Measurements from ENCODE around the gene JCHAIN. TPM values are rescaled to one million over a fixed set of nuclear protein-coding genes. Genes with fewer than 3 reads are reported as not detected.

Gene JCHAIN
- 0.61 and 1.1 TPM in 2 replicates for polyA plus RNA-seq (2011; rRNA removed)
- polyA minus RNA-seq (2011; rRNA and poly(A)+ RNA removed): 0.22 TPM in 1 of 2 replicates, not detected in the other

DNA sequence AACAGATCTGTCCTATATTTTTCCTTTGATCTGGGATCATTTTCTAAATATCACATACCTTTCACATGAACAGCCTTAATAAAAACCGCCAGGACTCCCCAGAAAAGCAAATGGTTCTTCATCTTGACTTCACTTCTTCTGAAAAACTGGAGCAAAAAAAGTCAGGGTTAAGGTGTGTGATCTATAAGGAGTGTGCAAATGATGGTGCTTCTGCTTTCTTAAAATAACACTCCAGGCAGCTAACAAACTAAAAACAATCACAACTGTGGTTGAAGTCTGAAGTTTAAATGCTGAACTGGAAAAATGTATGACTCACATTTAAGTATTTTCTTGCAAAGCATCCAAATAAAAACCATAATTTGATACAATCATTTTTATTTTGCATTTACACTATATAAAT lies at the start of gene JCHAIN:
Gene JCHAIN (minus strand): TSS at position 140 of the 400 bp plus-strand sequence. CDS start 18 bp downstream, at position 122.
- POLR2A ChIA-PET: no interaction called here
- DNase-seq (ENCODE audit: low read depth, low spot score): no peak
- TF ChIP-seq, protein P1, sequence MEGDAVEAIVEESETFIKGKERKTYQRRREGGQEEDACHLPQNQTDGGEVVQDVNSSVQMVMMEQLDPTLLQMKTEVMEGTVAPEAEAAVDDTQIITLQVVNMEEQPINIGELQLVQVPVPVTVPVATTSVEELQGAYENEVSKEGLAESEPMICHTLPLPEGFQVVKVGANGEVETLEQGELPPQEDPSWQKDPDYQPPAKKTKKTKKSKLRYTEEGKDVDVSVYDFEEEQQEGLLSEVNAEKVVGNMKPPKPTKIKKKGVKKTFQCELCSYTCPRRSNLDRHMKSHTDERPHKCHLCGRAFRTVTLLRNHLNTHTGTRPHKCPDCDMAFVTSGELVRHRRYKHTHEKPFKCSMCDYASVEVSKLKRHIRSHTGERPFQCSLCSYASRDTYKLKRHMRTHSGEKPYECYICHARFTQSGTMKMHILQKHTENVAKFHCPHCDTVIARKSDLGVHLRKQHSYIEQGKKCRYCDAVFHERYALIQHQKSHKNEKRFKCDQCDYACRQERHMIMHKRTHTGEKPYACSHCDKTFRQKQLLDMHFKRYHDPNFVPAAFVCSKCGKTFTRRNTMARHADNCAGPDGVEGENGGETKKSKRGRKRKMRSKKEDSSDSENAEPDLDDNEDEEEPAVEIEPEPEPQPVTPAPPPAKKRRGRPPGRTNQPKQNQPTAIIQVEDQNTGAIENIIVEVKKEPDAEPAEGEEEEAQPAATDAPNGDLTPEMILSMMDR (IDR thresholded peaks at IDR 0.05; ENCODE audit: low read depth, low read length): no peak
- no peak within 1 kb of the TSS for H3K27ac ChIP-seq (ENCODE audit: low read depth, low read length)
- no peaks in the 10 kb centered on the region for H3K27me3 ChIP-seq (ENCODE audit: control insufficient read depth, insufficient read depth, low read length)
- no peaks in the 10 kb centered on the region for H3K9me3 ChIP-seq (ENCODE audit: control insufficient read depth, insufficient read depth, low read length)
- CTCF ChIA-PET: interaction anchor here (0.6 to 4.5 kb wide), 3 partner anchors 14 to 41 kb away, joined by 5 to 30 read pairs (median 5); no protein-coding TSS in a partner anchor
- H3K4me3 ChIP-seq (ENCODE audit: low read depth, low read length): no peak within 1 kb of the TSS

DNA sequence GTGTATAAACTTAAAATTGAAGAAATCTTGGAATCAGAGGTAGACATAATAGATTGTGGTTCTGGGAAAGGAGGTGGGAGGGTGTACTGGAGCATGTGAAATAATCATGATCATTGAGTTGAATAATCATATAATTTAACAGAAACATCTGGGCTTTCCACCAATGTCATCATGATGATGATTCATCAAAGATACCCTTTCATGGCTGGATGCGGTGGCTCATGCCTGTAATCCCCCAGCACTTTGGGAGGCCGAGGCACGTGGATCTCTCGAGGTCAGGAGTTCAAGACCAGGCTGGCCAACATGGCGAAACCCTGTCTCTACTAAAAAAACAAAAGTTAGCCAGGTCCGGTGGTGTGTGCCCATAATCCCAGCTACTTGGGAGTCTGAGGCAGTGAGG lies 48.8 kb upstream of the JCHAIN start:
- Histone ChIP-seq H3K27me3 (ENCODE audit: control insufficient read depth, insufficient read depth, low read length) (no peaks in the 10 kb centered on the region), H3K9me3 (ENCODE audit: control insufficient read depth, insufficient read depth, low read length) (no peaks in the 10 kb centered on the region), H3K27ac (ENCODE audit: low read depth, low read length) (no peak overlapping the region), H3K4me3 (ENCODE audit: low read depth, low read length) (no peak overlapping the region)
- TF ChIP-seq, protein P1 (IDR thresholded peaks at IDR 0.05; ENCODE audit: low read depth, low read length): no peak
- POLR2A ChIA-PET: no interaction called here
- CTCF ChIA-PET: interaction anchor here (0.6 kb wide), 1 partner anchor 96 kb away, joined by 5 read pairs; no protein-coding TSS in a partner anchor
- DNase-seq (ENCODE audit: low read depth, low spot score): no peak

DNA sequence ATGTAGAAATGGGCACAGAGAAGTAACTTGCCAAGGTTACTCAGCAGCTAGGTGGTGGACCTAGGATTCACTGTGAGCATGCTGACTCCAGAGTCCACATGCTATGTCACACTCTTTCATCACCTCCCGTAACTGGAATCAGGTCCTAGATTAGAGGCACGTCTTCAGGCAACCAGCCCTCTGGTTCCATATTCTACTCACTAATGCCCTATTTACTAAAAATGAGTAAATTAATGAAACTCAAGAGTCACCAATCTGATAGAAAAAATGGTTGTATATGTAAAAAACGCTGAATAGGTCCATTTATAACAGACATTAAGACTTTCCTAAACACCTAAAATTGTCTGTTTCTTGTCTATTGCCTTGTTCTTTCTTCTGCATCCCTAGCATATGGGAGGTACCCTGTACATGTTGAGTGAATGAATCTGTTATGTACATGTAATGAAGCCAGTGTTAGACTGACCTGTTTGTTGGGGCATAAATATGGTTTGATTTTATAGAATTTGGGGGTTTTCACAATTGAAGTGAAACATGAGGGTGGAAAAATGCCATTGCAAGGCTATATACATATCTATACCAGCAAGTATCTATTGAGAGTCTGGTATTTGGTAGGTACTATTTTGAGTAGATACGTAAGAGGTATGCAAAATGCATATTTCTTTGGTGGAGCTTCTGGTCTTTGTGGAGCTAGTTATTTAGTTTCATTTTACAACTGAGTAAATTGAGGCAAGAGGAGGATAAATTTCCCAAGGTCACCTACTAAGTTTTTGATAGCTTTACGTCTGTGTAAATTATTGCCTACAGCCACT lies 48.0 kb upstream of the JCHAIN start:
- CTCF ChIA-PET: no interaction called here
- no peak overlapping the region for H3K27ac ChIP-seq (ENCODE audit: low read depth, low read length)
- H3K9me3 ChIP-seq (ENCODE audit: control insufficient read depth, insufficient read depth, low read length): no peaks in the 10 kb centered on the region
- DNase-seq (ENCODE audit: low read depth, low spot score): no peak
- no peak overlapping the region for H3K4me3 ChIP-seq (ENCODE audit: low read depth, low read length)
- no peaks in the 10 kb centered on the region for H3K27me3 ChIP-seq (ENCODE audit: control insufficient read depth, insufficient read depth, low read length)
- TF ChIP-seq, protein P1 (IDR thresholded peaks at IDR 0.05; ENCODE audit: low read depth, low read length): no peak
- POLR2A ChIA-PET: no interaction called here

DNA sequence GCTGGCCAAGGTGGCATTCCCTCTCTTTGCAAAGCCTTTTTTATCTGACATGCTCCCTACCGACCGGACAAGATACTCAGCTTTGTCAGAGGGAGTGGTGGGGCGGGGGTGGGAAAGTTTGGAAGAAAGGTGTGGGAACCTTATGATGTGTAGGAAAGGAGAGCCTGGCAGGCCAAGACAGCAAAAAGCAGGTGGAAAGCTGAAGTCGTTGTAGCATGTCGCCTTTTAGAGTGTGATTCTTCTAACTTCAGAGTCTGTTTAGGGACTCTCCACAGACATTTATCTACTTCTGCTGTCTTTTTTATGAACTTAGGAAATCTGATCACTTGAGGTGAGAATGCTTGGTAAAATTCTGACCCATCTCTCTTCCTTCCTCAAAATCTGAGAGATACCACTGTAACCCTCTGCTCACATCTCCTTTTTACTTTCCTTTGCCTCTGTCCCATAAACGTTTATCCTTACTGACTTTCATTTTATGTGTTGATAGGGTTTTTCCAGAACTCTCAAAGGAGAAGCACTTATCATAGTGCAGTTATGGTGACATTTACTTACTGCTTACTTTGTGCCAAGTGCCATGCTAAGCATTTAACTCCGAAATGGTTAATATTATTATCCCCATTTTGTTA lies 47.3 kb upstream of the JCHAIN start:
- H3K27me3 ChIP-seq (ENCODE audit: control insufficient read depth, insufficient read depth, low read length): no peaks in the 10 kb centered on the region
- H3K4me3 ChIP-seq (ENCODE audit: low read depth, low read length): no peak overlapping the region
- DNase-seq (ENCODE audit: low read depth, low spot score): no peak
- TF ChIP-seq, protein P1 (IDR thresholded peaks at IDR 0.05; ENCODE audit: low read depth, low read length): no peak
- POLR2A ChIA-PET: no interaction called here
- no peaks in the 10 kb centered on the region for H3K9me3 ChIP-seq (ENCODE audit: control insufficient read depth, insufficient read depth, low read length)
- CTCF ChIA-PET: no interaction called here
- H3K27ac ChIP-seq (ENCODE audit: low read depth, low read length): no peak overlapping the region
